MM.1S (cell line): ENCODE measurements around the gene UTS2R.

Source experiments
- CTCF ChIP-seq: fragments of 300-600 bp; sonication (generic); IDR thresholded peaks from 2 replicates; pipeline ENCODE4 v1.5.1; 2016; ENCODE audit warnings: antibody characterized with exemption, low read length, mixed read lengths
- EZH2 ChIP-seq: fragments of 300-600 bp; sonication (generic); optimal IDR thresholded peaks from 2 replicates; pipeline ENCODE3; 2017; ENCODE audit warnings: low read depth, mild to moderate bottlenecking, antibody characterized with exemption, low read length, mixed read lengths
- EZH2phosphoT487 ChIP-seq: fragments of 300-600 bp; sonication (generic); IDR thresholded peaks from 2 replicates; pipeline ENCODE4 v1.6.1; 2018; ENCODE audit warnings: antibody characterized with exemption, low read length

GRCh38 chr17:82369211-82369610 is 2.4 kb upstream of the UTS2R start:
- no peak for TF ChIP-seq EZH2phosphoT487
- no peak for TF ChIP-seq CTCF
- no peak for TF ChIP-seq EZH2
